NB4 (cell line): Measurements from ENCODE around the gene CYP20A1.

Source experiments
- CTCF ChIP-seq: IDR thresholded peaks from one replicate; pipeline ENCODE4 v1.5.1; 2012; ENCODE audit warnings: low read depth, low read length
- POLR2A ChIP-seq: IDR thresholded peaks from 2 replicates; pipeline ENCODE4 v1.6.1; 2011; ENCODE audit warnings: mild to moderate bottlenecking; ENCODE audit not compliant: insufficient read length; ENCODE audit errors: extremely low read depth

GRCh38 chr2:203280428-203281064 is 41.7 kb downstream of the CYP20A1 start:
- TF ChIP-seq CTCF, result no peak
- TF ChIP-seq POLR2A, result no peak
